Measurements from ENCODE around the gene RNF207.
A peak's percentile ranks its signal among the peaks of the same experiment; 100 is the strongest.

Gene RNF207

DNA sequence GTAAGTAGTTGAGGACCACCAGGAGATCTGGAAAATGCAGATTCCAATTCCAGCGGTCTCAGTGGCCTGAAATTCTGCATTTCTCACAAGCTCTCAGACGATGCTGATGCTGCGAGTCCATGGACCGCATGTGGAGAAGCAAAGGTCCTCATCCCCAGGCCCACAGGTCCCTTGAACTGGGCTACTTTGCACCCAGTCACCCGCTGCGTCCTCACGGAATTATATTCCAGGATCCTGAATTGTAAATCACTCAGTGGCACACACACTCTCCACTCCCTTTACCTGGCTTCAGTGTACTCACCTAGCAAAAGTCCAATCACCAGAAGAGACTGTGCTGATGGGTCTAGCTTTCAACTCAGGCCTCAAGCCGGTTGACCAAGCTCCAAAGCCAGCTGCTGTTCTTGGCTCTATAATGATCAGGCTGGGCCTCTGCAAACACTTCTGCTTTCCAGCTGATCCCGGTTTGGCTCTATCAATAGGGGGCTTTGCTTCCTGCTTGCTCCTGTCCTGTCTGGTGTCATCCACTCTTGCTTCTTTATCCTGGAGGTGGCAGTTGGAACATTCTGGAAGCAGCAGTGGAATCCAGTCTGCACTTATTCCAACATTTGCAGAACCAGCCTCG is 5.6 kb upstream of the RNF207 start:
- TF ChIP-seq MYC (IDR thresholded peaks at IDR 0.05; ENCODE audit: low read depth, low read length): 0 out of 2 replicates have a peak, but pooled peaks have one; percentile 33
- TF ChIP-seq, protein P1, sequence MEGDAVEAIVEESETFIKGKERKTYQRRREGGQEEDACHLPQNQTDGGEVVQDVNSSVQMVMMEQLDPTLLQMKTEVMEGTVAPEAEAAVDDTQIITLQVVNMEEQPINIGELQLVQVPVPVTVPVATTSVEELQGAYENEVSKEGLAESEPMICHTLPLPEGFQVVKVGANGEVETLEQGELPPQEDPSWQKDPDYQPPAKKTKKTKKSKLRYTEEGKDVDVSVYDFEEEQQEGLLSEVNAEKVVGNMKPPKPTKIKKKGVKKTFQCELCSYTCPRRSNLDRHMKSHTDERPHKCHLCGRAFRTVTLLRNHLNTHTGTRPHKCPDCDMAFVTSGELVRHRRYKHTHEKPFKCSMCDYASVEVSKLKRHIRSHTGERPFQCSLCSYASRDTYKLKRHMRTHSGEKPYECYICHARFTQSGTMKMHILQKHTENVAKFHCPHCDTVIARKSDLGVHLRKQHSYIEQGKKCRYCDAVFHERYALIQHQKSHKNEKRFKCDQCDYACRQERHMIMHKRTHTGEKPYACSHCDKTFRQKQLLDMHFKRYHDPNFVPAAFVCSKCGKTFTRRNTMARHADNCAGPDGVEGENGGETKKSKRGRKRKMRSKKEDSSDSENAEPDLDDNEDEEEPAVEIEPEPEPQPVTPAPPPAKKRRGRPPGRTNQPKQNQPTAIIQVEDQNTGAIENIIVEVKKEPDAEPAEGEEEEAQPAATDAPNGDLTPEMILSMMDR (IDR thresholded peaks at IDR 0.05; ENCODE audit: low read depth, low read length): no peak
- peak overlapping the region; percentile 100 for H3K4me3 ChIP-seq (ENCODE audit: low read depth, low read length)
- peak; percentile 58 for DNase-seq (ENCODE audit: low read depth)

DNA sequence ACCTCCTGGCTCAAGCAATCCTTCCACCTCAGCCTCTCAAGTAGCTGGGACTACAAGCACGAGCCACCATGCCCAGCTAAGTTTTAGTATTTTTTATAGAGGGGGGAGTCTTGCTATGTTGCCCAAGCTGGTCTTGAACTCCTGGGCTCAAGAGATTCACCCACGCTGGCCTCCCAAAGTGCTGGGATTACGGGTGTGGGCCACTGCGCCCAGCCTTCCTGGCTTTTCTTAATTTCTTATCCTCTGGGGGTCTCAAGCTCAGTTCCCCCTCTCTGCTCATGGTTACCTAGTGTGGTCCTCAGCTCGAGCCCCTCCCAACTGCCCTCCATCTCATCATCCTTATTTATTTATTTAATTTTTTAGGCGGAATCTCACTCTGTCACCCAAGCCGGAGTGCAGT is 3.7 kb upstream of the RNF207 start:
- H3K4me3 ChIP-seq (ENCODE audit: low read depth, low read length): no peak overlapping the region
- no peak for TF ChIP-seq MYC (IDR thresholded peaks at IDR 0.05; ENCODE audit: low read depth, low read length)
- TF ChIP-seq, protein P2, sequence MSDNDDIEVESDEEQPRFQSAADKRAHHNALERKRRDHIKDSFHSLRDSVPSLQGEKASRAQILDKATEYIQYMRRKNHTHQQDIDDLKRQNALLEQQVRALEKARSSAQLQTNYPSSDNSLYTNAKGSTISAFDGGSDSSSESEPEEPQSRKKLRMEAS (IDR thresholded peaks at IDR 0.05; ENCODE audit: low read depth, low read length): no peak
- TF ChIP-seq, protein P1 (IDR thresholded peaks at IDR 0.05; ENCODE audit: low read depth, low read length): no peak
- TF ChIP-seq POLR2A (IDR thresholded peaks at IDR 0.05; ENCODE audit: extremely low read depth, insufficient read length): no peak

DNA sequence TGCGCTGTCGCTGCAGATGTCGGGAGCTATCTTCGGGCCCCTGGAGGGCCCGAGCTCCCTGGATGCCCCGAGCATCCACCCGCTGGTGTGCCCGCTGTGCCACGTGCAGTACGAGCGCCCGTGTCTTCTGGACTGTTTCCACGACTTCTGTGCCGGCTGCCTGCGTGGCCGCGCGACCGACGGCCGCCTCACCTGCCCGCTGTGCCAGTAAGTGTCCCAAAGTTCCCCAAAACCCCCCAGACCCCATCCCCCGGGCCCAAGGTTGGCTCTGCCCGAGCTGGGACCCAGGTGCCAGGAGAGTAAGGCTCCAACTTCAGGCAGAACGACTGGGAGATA is 569 bp downstream of the RNF207 start:
- no peak overlapping the region for H3K4me3 ChIP-seq (ENCODE audit: low read depth, low read length)
- TF ChIP-seq, protein P1 (IDR thresholded peaks at IDR 0.05; ENCODE audit: low read depth, low read length): no peak
- TF ChIP-seq, protein P2 (IDR thresholded peaks at IDR 0.05; ENCODE audit: low read depth, low read length): no peak
- TF ChIP-seq MYC (IDR thresholded peaks at IDR 0.05; ENCODE audit: low read depth, low read length) (no peak), POLR2A (IDR thresholded peaks at IDR 0.05; ENCODE audit: extremely low read depth, insufficient read length) (no peak)
- no peak for DNase-seq (ENCODE audit: low read depth)

More for the DNA sequence above, 3.7 kb upstream of the RNF207 start:
- DNase-seq (ENCODE audit: low read depth): no peak

DNA sequence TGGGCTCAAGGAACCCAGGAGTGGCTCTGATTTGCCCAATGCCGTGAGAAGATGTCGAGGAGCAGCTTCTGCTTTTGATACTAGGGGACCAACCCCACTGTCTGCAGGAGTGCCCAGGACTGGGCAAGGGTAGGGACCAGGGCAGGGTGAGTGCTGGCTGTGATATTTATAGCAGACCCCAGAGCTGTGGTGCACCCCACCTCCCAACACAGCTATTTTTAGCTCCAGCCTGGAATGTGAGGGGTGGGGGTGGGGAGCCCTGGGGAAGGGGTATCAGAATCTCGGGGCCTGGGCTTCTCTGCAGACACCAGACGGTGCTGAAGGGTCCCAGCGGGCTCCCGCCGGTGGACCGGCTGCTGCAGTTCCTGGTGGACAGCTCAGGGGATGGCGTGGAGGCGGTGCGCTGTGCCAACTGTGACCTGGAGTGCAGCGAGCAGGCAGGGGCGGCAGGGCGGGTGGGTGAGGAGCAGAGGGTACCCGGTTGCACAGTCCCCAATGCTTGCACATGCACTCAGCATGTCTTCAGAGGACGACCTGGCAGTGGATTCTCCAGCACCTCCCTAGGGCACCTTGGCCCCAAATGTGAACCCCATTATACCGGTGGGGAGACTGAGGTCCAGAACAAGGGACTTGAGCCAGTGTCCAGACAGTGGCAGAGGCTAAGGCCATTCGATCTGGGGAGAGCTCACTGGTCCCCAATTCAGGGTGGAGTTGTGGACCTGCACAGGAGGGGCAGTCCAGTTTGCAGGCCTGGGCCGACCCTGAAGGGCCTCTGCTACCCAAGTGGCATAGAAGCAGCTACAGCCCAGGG is 1.4 kb downstream of the RNF207 start:
- no peak overlapping the region for H3K4me3 ChIP-seq (ENCODE audit: low read depth, low read length)
- DNase-seq (ENCODE audit: low read depth): no peak
- TF ChIP-seq, protein P1 (IDR thresholded peaks at IDR 0.05; ENCODE audit: low read depth, low read length): no peak

DNA sequence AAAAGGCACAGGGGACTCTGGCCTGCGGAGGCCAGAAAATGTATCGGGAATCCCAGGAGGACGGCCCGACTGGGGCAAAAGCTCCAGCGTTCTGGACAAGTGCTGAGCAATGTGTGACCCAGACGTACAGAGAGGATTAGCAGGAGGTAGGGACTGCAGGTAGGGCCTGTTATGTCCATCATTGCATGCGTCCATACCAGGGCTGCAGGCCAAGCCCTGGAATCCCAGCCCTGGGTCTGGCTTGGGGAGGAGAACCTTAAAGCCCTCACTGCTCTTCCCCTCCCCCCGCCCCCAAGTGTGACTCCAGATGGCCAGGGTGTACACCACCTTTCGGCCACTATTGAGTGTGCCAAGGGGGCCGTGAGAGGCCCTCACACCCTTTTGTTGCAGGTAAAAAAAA is 2.0 kb downstream of the RNF207 start:
- no peak for DNase-seq (ENCODE audit: low read depth)
- TF ChIP-seq, protein P2 (IDR thresholded peaks at IDR 0.05; ENCODE audit: low read depth, low read length): no peak
- TF ChIP-seq MYC (IDR thresholded peaks at IDR 0.05; ENCODE audit: low read depth, low read length) (no peak), POLR2A (IDR thresholded peaks at IDR 0.05; ENCODE audit: extremely low read depth, insufficient read length) (no peak)
- no peak overlapping the region for H3K4me3 ChIP-seq (ENCODE audit: low read depth, low read length)

DNA sequence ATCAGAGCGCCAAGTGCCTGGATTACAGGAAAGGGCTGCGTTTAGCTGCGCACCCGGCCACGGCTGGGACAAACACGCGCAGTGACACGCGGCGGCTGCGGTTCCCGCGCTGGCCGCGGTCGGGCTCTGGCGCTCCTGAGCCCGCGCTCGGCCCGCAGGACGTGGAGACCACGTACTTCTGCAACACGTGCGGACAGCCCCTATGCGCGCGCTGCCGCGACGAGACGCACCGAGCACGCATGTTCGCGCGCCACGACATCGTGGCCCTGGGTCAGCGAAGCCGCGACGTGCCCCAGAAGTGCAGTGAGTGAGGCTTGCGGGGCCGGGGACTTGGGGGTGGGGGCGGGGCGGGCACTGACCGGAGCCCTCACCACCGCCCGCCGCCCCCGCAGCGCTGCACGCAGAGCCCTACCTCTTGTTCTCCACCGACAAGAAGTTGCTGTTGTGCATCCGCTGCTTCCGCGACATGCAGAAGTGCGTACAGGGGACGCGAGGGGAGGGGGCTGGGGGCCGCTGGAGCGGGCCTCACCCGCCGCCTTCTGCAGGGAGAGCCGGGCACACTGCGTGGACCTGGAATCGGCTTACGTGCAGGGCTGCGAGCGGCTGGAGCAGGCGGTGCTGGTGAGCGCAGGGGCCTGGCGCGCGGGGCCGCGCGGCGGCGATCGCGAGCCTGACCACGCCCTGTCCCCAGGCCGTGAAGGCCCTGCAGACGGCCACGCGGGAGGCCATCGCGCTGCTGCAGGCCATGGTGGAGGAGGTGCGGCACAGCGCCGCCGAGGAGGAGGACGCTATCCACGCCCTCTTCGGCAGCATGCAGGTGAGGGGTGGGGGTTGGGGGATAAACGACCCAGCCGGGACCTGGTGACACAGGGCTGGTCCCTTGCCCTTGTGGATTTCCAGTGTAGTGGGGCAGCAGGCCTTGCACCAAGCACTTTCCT is 3.1 kb downstream of the RNF207 start:
- H3K4me3 ChIP-seq (ENCODE audit: low read depth, low read length): peak overlapping the region; percentile 12
- TF ChIP-seq MYC (IDR thresholded peaks at IDR 0.05; ENCODE audit: low read depth, low read length): no peak; the same call in 1 of the 2 replicates
- TF ChIP-seq, protein P2 (IDR thresholded peaks at IDR 0.05; ENCODE audit: low read depth, low read length): peak; percentile 46; the same call in 1 of the 2 replicates
- TF ChIP-seq, protein P1 (IDR thresholded peaks at IDR 0.05; ENCODE audit: low read depth, low read length): peak; percentile 15
- DNase-seq (ENCODE audit: low read depth): peak; percentile 66
